TTC549 (cell line): ENCODE data around the gene PIP5K1B.
"Not testable (repeated sequence)": the region's sequence is repeated elsewhere in the genome, so short reads cannot be mapped to it uniquely, and the experiment has no call there.

Experiments used
- FAIRE-seq: peaks from 2 replicates; lab custom pipeline; 2012; peaks lifted over from hg19 to GRCh38; lab: Jason Lieb, UNC

The PIP5K1B gene

GRCh38 chr9:68704814-68705530, at the start of gene PIP5K1B:
PIP5K1B (plus strand) TSS chr9:68705240; CDS start chr9:68822615, 117,375 bp downstream.
- no peak for FAIRE-seq

GRCh38 chr9:68664036-68664435, 41.0 kb upstream of the PIP5K1B start:
- FAIRE-seq: no peak

GRCh38 chr9:68668127-68668526, 36.9 kb upstream of the PIP5K1B start:
- FAIRE-seq: no peak

- FAIRE-seq: no peak
Measured at GRCh38 chr9:68669218-68669617, 35.8 kb upstream of the PIP5K1B start.

- FAIRE-seq: no peak
Measured at GRCh38 chr9:68672215-68672614, 32.8 kb upstream of the PIP5K1B start.

- FAIRE-seq: no peak
Measured at GRCh38 chr9:68672625-68673024, 32.4 kb upstream of the PIP5K1B start.

GRCh38 chr9:68678430-68678829, 26.6 kb upstream of the PIP5K1B start:
- FAIRE-seq: no peak

- no peak for FAIRE-seq
Measured at GRCh38 chr9:68683433-68683832, 21.6 kb upstream of the PIP5K1B start.

GRCh38 chr9:68685213-68685612, 19.8 kb upstream of the PIP5K1B start:
- FAIRE-seq: no peak

- FAIRE-seq: no peak
Measured at GRCh38 chr9:68685770-68686169, 19.3 kb upstream of the PIP5K1B start.

- no peak for FAIRE-seq
Measured at GRCh38 chr9:68690088-68690487, 15.0 kb upstream of the PIP5K1B start.

- FAIRE-seq: no peak
Measured at GRCh38 chr9:68692519-68692918, 12.5 kb upstream of the PIP5K1B start.

GRCh38 chr9:68694125-68694524, 10.9 kb upstream of the PIP5K1B start:
- no peak for FAIRE-seq

- no peak for FAIRE-seq
Measured at GRCh38 chr9:68697851-68698250, 7.2 kb upstream of the PIP5K1B start.

- FAIRE-seq: no peak
Measured at GRCh38 chr9:68698943-68699509, 6.0 kb upstream of the PIP5K1B start.

- FAIRE-seq: not testable (repeated sequence)
Measured at GRCh38 chr9:68699625-68700024, 5.4 kb upstream of the PIP5K1B start.

GRCh38 chr9:68702493-68702892, 2.5 kb upstream of the PIP5K1B start:
- no peak for FAIRE-seq

- FAIRE-seq: no peak
Measured at GRCh38 chr9:68703672-68704071, 1.4 kb upstream of the PIP5K1B start.

- no peak for FAIRE-seq
Measured at GRCh38 chr9:68704498-68704813, 584 bp upstream of the PIP5K1B start.

- FAIRE-seq: no peak
Measured at GRCh38 chr9:68705531-68706362, 707 bp downstream of the PIP5K1B start.

GRCh38 chr9:68706363-68707201, 1.5 kb downstream of the PIP5K1B start:
- no peak for FAIRE-seq

GRCh38 chr9:68707801-68708488, 2.9 kb downstream of the PIP5K1B start:
- no peak for FAIRE-seq
